Immature natural killer cell (primary cell): Measurements from ENCODE around the gene POU3F2. TPM values are rescaled to one million over a fixed set of nuclear protein-coding genes. Genes with fewer than 3 reads are reported as not detected.
A peak's percentile ranks its signal among the peaks of the same experiment; 100 is the strongest.

Source experiments
- DNase-seq, 3 donors: peaks; one replicate each; pipeline ENCODE4 v3.0.0; 2022; ENCODE audit warnings: mixed read lengths in 1 of 3
- H3K27ac Mint-ChIP-seq, 6 donors: one replicate each; pipeline ENCODE4 v1.8.0; 2020; ENCODE audit warnings: mixed read lengths in 6 of 6, mild to moderate bottlenecking in 5 of 6, inconsistent platforms in 4 of 6, moderate library complexity in 3 of 6
- H3K27me3 Mint-ChIP-seq, 3 donors: one replicate each; pipeline ENCODE4 v1.8.0; 2020 to 2021; ENCODE audit warnings: low read depth in 3 of 3, mild to moderate bottlenecking in 3 of 3, mixed read lengths in 3 of 3, moderate library complexity in 3 of 3, inconsistent platforms in 1 of 3
- H3K36me3 Mint-ChIP-seq, 3 donors: one replicate each; pipeline ENCODE4 v1.8.0; 2020; ENCODE audit warnings: mixed read lengths in 3 of 3, inconsistent platforms in 2 of 3, mild to moderate bottlenecking in 2 of 3
- H3K4me1 Mint-ChIP-seq, 2 donors: one replicate each; pipeline ENCODE4 v1.8.0; 2020; ENCODE audit warnings: inconsistent platforms in 2 of 2, mild to moderate bottlenecking in 2 of 2, mixed read lengths in 2 of 2, moderate library complexity in 1 of 2
- H3K4me3 Mint-ChIP-seq, 5 donors: one replicate each; pipeline ENCODE4 v1.8.0; 2020; ENCODE audit warnings: mild to moderate bottlenecking in 5 of 5, mixed read lengths in 5 of 5, inconsistent platforms in 3 of 5, moderate library complexity in 3 of 5
- H3K9me3 Mint-ChIP-seq, 6 donors: one replicate each; pipeline ENCODE4 v1.8.0; 2020; ENCODE audit warnings: mild to moderate bottlenecking in 6 of 6, mixed read lengths in 6 of 6, inconsistent platforms in 4 of 6, moderate library complexity in 3 of 6
- polyA plus RNA-seq, 3 donors: library from polyadenylated mRNA; unstranded; fragments of 300-500 nt; fragmentation: Illumina TruSeq; gene quantifications; one replicate each; pipeline ENCODE4 v1.2.3, GENCODE V29; 2021

Gene POU3F2
- polyA plus RNA-seq, 3 donors from 2014 or later: not detected

DNA sequence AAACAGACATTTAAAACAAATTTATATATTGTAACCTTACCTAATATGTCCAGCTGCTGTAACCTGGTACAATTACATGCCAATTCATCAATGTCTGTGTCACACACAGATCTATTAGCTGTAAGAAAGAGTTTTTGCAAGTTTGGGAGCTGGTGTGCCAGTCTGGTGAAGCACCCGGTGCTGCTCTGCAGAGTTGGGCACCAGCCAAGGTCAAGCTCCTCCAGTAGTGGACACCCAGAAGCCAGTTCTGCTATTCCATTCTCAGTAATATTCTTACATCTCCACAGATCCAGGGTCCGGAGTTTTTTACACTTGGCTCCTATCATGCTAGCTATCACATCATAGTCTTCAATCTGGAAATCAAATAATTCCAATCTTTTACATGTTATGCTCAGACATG lies 41.0 kb downstream of the POU3F2 start:
- Mint-ChIP-seq H3K4me1 (peaks cover 0 to 3% of the 10 kb centered on the region in 2 donors), H3K4me3 (no peak overlapping the region), H3K27ac (no peak overlapping the region), H3K27me3 (no peaks in the 10 kb centered on the region), H3K36me3 (peaks cover 20 to 34% (median 22%) of the 10 kb centered on the region in 3 donors), H3K9me3 (no peaks in the 10 kb centered on the region)
- DNase-seq: no peak

DNA sequence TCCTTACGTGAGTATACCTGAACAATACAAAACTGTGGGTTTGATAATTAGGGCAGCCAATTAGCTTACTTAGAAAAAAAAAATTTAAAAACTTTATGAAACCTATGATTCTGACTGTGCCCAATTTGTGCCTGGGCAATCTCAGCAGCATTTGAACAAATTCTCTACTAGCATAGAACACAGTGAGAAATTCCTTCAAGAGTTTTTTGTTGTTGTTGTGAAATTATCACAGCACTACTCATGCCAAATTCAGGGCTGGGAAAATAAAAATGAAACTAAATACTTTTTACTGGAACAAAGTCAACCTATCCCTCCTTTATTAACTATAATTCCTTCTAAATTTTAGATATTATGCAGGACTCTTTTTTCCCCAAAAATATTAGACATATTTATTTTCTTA lies 42.9 kb downstream of the POU3F2 start:
- Mint-ChIP-seq H3K27ac (no peak overlapping the region), H3K4me1 (peaks cover 0 to 9% of the 10 kb centered on the region in 2 donors), H3K4me3 (no peak overlapping the region), H3K27me3 (no peaks in the 10 kb centered on the region), H3K36me3 (peaks cover 16 to 27% (median 21%) of the 10 kb centered on the region in 3 donors), H3K9me3 (no peaks in the 10 kb centered on the region)
- no peak for DNase-seq

DNA sequence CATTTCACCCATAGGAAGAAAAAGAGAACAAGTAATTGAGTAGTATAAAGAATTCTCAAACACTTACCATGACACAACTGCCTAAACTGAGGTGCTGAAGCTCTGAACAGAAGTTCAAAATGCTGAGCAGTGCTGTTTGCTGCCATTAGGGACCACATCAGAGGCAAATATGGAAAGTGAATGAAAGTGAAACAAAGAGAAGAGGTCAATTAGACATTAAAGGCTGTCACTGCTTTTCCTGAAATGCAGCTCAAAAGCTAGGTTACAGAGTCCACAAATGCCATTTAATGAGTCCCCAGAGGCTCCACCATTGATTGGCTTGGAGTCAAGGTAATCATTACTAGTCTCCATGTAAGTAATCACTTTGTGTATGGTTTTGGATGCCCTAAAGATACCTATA lies 46.1 kb downstream of the POU3F2 start:
- Mint-ChIP-seq H3K27ac (peak overlapping the region in 1 of 6 donors; percentile 64), H3K4me1 (peaks cover 0 to 9% of the 10 kb centered on the region in 2 donors), H3K36me3 (peaks cover 16 to 28% (median 20%) of the 10 kb centered on the region in 3 donors), H3K9me3 (no peaks in the 10 kb centered on the region), H3K4me3 (no peak overlapping the region), H3K27me3 (no peaks in the 10 kb centered on the region)
- DNase-seq: no peak

DNA sequence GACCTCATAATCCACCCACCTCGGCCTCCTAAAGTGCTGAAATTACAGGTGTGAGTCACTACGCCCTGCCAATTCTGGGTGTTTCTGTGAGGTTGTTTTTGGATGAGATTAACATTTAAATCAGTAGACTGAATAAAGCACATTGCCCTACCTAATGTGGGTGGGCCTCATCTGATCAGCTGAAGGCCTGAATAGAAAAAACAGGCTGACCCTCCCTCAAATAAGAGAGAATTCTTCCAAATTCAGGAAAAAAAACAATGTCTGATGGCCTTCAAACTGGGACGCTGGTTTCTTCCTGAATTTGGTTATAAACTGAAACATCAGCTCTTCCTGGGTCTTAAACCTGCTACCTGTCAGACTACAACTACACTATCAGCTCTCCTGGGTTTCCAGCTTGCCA lies 51.0 kb downstream of the POU3F2 start:
- Mint-ChIP-seq H3K4me1 (peaks cover 0 to 7% of the 10 kb centered on the region in 2 donors), H3K9me3 (no peaks in the 10 kb centered on the region), H3K4me3 (no peak overlapping the region), H3K27ac (no peak overlapping the region), H3K27me3 (no peaks in the 10 kb centered on the region), H3K36me3 (peaks cover 14 to 25% (median 21%) of the 10 kb centered on the region in 3 donors)
- DNase-seq: no peak

DNA sequence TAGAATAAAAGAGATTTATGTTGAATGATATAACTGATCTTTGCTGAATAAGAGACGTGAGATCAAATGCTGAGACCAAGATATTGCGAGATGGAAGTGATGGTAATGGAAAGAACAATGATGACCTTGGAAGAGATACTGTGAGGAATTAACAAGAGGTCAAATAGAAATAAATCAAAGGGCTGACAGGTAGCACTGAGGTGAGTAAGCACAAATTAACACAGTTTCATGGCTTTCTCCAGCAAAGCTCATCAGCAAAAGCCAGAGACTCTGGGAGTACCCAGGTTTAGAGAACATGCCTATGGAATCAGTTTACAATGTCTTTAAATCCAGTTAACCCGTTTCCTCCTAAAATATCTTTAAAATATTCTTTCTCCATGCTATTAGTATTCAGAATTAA lies 53.3 kb downstream of the POU3F2 start:
- H3K27ac Mint-ChIP-seq: no peak overlapping the region
- H3K4me3 Mint-ChIP-seq: no peak overlapping the region
- no peaks in the 10 kb centered on the region for H3K27me3 Mint-ChIP-seq
- peaks cover 12 to 30% (median 15%) of the 10 kb centered on the region in 3 donors for H3K36me3 Mint-ChIP-seq
- no peak for DNase-seq
- H3K4me1 Mint-ChIP-seq: no peaks in the 10 kb centered on the region
- no peaks in the 10 kb centered on the region for H3K9me3 Mint-ChIP-seq

Other genes with a start within 250 kb of the POU3F2 start
- 1 to 10 TPM; 2.9 to 8.6 (median 4.6) TPM for gene FBXL4, start 113.4 kb downstream of the POU3F2 start, polyA plus RNA-seq